ENCODE results near the gene TSPAN18.
A peak's percentile ranks its signal among the peaks of the same experiment; 100 is the strongest.

Gene TSPAN18

DNA sequence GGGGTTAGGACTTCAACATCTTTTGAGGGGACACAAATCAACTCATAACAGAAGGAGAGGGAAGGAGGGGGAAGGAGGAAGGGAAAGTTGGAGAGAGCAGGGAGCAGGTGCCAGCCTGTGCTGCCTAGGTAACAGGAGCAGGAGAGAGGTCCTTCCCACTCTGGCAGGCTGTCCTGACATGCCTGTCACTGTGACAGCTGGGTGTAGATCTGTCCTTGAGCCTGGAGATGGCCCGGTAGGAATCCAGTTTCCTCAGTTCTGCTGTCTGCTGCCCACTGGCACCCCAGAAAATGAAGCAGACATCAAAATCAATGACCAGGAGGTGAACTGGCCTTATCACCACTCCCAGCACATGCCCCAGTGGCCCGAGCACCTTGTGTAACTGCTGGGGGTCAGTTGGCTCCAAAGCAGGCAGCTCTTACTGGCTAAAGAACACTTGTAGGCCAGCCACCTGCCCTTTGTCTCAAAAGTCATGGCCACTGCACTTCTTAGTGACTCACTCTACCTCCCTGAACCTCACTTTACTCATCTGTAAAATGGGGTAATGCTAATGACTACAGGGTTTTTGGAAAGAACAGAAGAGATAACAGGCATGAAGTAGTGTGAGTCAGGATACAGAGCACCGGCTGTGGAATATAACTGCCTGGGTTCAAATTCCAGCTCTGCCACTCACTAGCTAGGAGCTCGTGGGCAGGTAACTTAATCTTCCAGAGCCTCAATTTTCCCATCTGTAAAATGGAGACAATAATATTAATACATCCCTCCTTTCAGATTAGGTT, 8.0 kb upstream of the TSPAN18 start:
- Histone ChIP-seq H3K4me1 (no peaks in the 10 kb centered on the region), H3K4me3 (no peak overlapping the region), H3K27me3 (ENCODE audit: low read depth) (no peaks in the 10 kb centered on the region), H3K36me3 (replicated peaks) (no peaks in the 10 kb centered on the region), H3K9me3 (no peaks in the 10 kb centered on the region)
- in situ Hi-C loops (cut with MboI; ENCODE audit: low sequenced_read_pairs), result no loop called here
- DNase-seq (ENCODE audit: low spot score in 2 of 2), result no peak

DNA sequence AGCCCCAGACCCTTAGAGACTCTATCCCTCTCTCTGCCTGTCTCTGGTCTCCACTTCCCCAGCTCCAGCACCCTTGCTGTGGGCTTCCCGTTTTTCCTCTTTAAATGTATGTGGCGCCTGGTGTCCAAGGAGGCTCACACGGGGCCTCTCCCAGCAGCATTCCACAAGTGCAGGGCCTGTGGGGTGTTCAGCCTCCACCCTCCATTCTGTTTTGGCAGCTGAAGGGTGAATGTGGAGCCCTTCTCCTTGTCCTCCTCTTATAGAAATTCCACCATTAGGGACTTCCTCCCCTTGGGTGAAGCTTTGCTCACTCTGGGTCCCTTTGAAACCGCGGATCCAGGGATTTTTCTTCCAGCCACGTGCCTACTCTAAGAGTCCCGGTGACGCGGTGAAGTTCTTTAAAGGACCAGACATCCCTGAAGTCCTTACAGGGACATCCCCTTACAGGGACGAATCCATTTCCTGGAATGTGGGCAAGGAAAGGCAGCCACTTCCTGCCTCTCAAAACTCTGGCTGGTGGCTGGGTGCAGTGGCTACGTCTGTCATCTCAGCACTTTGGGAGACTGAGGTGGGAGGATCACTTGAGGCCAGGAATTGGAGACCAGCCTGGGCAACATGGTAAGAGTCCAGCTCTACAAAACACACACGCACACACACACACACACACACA, 1.6 kb upstream of the TSPAN18 start:
- in situ Hi-C loops (cut with MboI; ENCODE audit: low sequenced_read_pairs), result loop anchor here (5.0 kb wide), 1 partner anchor 167 kb away; no protein-coding TSS in a partner anchor
- no peaks in the 10 kb centered on the region for H3K27me3 ChIP-seq (ENCODE audit: low read depth)
- H3K4me1 ChIP-seq, result peaks cover 17% of the 10 kb centered on the region
- DNase-seq (ENCODE audit: low spot score in 2 of 2), result no peak
- H3K36me3 ChIP-seq (replicated peaks), result no peaks in the 10 kb centered on the region
- no peaks in the 10 kb centered on the region for H3K9me3 ChIP-seq
- H3K4me3 ChIP-seq, result no peak overlapping the region

DNA sequence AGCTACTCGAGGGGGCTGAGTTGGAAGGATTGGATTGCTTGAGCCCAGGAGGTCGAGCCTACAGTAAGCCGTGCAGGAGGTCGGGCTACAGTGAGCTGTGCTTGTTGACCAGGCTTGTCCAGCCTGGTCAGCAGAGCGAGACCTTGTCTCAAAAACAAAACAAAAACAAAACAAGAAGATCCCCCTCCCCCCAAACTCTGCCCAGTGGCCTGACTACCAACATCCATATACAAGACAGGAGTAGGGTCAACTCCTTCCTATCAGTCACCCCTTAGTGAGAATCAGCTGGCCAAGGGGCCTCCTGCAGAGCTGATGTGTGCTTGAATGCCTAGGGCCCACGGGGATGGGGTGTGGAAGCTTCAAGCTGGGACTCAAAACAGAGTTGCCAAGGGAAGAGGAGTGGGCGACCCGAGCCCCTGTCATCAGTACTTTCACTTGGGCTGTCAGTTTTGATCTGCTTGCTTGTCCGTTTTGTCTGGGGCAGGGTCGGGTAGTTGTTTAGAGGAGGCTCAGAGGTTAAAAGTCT, 942 bp upstream of the TSPAN18 start:
- Histone ChIP-seq H3K4me3 (no peak overlapping the region), H3K36me3 (replicated peaks) (no peaks in the 10 kb centered on the region), H3K27me3 (ENCODE audit: low read depth) (no peaks in the 10 kb centered on the region), H3K4me1 (peaks cover 17% of the 10 kb centered on the region), H3K9me3 (no peaks in the 10 kb centered on the region)
- DNase-seq (ENCODE audit: low spot score in 2 of 2), result no peak
- in situ Hi-C loops (cut with MboI; ENCODE audit: low sequenced_read_pairs), result loop anchor here (5.0 kb wide), 1 partner anchor 166 kb away; no protein-coding TSS in a partner anchor

DNA sequence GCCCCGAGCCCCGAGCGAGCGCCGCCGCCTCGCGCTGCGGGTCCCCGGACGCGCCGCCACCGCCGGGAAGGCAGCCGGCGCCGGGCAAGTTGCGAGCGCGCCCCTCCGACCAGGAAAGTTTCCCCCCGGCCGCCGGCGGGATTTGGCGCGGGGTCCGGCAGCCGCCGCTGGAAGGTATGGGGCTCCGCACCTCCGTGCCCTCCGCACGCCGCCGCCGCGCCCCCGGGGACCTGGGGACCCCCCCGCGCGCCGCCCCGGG, 281 bp downstream of the TSPAN18 start:
- no peak for DNase-seq (ENCODE audit: low spot score in 2 of 2)
- H3K27me3 ChIP-seq (ENCODE audit: low read depth), result no peaks in the 10 kb centered on the region
- no peaks in the 10 kb centered on the region for H3K9me3 ChIP-seq
- no peaks in the 10 kb centered on the region for H3K36me3 ChIP-seq (replicated peaks)
- in situ Hi-C loops (cut with MboI; ENCODE audit: low sequenced_read_pairs), result loop anchor here (5.0 kb wide), 1 partner anchor 165 kb away; no protein-coding TSS in a partner anchor
- H3K4me3 ChIP-seq, result peak overlapping the region; percentile 72
- peaks cover 17% of the 10 kb centered on the region for H3K4me1 ChIP-seq

DNA sequence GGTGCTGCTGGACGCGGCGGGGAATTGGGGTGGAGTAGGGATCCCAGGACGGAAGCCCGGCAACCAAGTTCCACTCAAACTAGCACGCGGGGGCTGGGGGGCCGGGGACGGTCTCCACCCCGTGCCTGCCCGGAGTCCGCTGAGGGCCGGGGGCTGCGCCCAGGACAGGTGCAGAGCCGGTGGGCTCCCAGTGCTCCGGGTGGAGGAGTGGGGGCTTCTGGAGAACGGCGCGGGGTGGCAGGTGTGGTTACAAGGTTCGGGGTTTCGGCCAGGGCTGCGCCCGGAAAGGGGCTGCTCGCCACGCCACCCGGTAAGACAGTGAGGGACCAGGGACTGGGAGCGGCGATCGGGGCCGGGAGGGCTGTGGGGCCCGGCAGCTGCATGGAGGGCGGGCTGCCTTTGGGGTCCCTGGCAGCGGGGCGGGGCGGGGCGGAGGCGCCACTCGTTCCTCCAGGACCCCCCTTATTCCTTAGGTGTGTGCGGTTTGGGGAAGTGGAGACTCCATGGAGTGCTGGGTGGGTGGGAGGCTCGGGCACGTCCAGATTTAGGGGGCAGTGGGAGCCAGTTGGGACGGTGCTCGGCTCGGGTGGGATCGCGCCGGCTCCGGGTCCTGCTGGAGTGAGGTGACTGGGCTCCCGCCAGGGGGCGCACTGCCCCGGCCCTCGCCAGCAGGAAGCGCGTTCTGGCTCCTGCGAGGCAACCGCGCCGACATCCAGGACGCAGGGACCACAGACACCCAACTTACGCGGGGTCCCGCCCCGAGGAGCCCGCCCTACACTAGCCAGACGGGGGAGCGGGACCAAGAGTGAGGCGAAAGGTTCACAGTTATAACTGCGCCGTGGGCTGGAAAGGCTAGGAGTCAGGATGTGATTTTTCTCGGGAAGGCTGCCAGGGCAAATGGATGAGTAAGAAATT, 868 bp downstream of the TSPAN18 start:
- in situ Hi-C loops (cut with MboI; ENCODE audit: low sequenced_read_pairs), result loop anchor here (5.0 kb wide), 1 partner anchor 165 kb away; no protein-coding TSS in a partner anchor
- Histone ChIP-seq H3K4me1 (peaks cover 17% of the 10 kb centered on the region), H3K27me3 (ENCODE audit: low read depth) (no peaks in the 10 kb centered on the region), H3K4me3 (peak overlapping the region; percentile 72), H3K36me3 (replicated peaks) (no peaks in the 10 kb centered on the region), H3K9me3 (no peaks in the 10 kb centered on the region)
- peak; percentile 79 to 89 for DNase-seq (ENCODE audit: low spot score in 2 of 2)

DNA sequence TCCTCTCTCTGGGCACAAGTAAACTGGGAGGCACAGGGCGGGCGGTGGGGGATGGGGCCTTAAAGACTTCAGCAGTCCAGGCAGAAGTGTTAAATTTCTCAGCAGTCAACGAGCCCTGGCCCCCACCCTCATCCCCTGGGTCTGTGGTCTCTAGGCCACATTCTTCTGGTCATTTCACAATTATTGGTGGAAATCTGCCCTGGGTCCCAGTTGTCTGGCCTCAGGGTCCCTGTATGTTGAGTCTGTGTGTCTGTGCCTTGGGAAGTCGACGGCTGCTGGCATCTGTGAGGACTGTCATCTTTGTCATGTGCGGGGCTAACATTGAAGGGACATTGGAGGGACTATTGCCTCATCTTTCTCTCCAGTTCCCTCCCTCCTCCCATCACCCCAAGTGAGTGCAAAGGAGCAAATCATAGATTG, 1.7 kb downstream of the TSPAN18 start:
- Histone ChIP-seq H3K36me3 (replicated peaks) (no peaks in the 10 kb centered on the region), H3K27me3 (ENCODE audit: low read depth) (no peaks in the 10 kb centered on the region), H3K9me3 (no peaks in the 10 kb centered on the region), H3K4me1 (peaks cover 17% of the 10 kb centered on the region), H3K4me3 (peak overlapping the region; percentile 72)
- peak in 1 of 2 experiments; percentile 22 for DNase-seq (ENCODE audit: low spot score in 2 of 2)
- in situ Hi-C loops (cut with MboI; ENCODE audit: low sequenced_read_pairs), result loop anchor here (5.0 kb wide), 1 partner anchor 164 kb away; no protein-coding TSS in a partner anchor

DNA sequence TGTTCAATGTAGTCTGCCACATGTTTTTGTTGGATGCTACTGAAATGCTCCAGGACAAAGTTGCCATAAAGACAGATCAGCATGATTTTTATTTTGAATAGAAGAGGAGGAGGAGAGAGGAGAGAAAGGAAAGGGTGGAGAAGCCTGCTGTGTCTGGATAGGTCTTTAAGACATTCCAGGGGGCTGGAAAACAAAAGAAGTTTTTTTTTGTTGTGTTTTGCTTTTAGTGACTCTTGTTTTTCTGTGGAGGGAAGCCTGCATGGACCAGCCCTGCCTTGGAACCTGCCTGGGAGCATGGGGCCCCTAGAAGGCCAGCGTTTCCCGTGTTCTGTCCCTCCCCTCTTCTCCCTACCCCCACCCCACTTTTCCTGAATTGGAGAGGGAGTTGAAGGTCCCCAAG, 2.3 kb downstream of the TSPAN18 start:
- H3K36me3 ChIP-seq (replicated peaks), result no peaks in the 10 kb centered on the region
- no peaks in the 10 kb centered on the region for H3K27me3 ChIP-seq (ENCODE audit: low read depth)
- no peak overlapping the region for H3K4me3 ChIP-seq
- H3K9me3 ChIP-seq, result no peaks in the 10 kb centered on the region
- peaks cover 17% of the 10 kb centered on the region for H3K4me1 ChIP-seq
- DNase-seq (ENCODE audit: low spot score in 2 of 2), result no peak
- in situ Hi-C loops (cut with MboI; ENCODE audit: low sequenced_read_pairs), result loop anchor here (5.0 kb wide), 1 partner anchor 163 kb away; no protein-coding TSS in a partner anchor

DNA sequence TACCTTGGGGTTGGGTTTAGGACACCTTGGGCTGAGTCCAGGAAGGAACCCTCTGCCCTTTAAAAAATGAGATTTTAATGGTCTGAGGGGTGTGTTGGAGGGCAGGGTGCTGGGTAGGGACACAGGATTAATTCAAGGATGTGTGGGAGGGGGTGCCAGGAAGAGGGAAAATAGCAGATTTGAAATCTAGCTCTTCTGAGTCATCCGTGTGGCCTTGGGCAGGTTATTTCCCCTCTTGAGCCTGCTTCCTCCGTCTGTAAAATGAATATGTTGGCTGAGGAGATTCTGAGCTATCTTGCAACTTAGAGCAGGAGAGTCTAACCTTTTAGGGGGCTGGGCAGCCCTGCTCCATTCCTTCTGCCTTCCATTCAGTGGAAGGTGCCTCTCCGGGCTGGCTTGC, 3.0 kb downstream of the TSPAN18 start:
- Histone ChIP-seq H3K9me3 (no peaks in the 10 kb centered on the region), H3K27me3 (ENCODE audit: low read depth) (no peaks in the 10 kb centered on the region), H3K4me3 (no peak overlapping the region), H3K36me3 (replicated peaks) (no peaks in the 10 kb centered on the region), H3K4me1 (peaks cover 17% of the 10 kb centered on the region)
- no peak for DNase-seq (ENCODE audit: low spot score in 2 of 2)
- in situ Hi-C loops (cut with MboI; ENCODE audit: low sequenced_read_pairs), result loop anchor here (5.0 kb wide), 1 partner anchor 163 kb away; no protein-coding TSS in a partner anchor

DNA sequence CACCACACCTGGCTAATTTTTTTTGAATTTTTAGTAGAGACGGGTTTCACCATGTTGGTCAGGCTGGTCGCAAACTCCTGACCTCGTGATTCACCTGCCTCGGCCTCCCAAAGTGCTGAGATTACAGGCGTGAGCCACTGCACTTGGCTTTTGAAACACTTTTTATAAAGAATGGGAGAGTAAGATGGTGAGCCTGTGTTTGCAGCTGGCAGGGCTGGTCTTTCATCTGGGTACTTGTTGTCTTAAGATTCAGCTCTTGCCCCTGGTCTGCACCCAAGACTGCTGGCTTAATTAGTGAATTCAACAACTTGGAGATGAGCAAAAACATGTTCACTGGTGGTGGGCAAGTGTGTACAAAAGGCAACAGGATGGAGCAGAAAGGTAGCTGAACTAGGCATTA, 4.0 kb downstream of the TSPAN18 start:
- no peak for DNase-seq (ENCODE audit: low spot score in 2 of 2)
- H3K9me3 ChIP-seq, result no peaks in the 10 kb centered on the region
- H3K27me3 ChIP-seq (ENCODE audit: low read depth), result no peaks in the 10 kb centered on the region
- in situ Hi-C loops (cut with MboI; ENCODE audit: low sequenced_read_pairs), result no loop called here
- no peak overlapping the region for H3K4me3 ChIP-seq
- H3K36me3 ChIP-seq (replicated peaks), result no peaks in the 10 kb centered on the region
- H3K4me1 ChIP-seq, result peaks cover 17% of the 10 kb centered on the region

DNA sequence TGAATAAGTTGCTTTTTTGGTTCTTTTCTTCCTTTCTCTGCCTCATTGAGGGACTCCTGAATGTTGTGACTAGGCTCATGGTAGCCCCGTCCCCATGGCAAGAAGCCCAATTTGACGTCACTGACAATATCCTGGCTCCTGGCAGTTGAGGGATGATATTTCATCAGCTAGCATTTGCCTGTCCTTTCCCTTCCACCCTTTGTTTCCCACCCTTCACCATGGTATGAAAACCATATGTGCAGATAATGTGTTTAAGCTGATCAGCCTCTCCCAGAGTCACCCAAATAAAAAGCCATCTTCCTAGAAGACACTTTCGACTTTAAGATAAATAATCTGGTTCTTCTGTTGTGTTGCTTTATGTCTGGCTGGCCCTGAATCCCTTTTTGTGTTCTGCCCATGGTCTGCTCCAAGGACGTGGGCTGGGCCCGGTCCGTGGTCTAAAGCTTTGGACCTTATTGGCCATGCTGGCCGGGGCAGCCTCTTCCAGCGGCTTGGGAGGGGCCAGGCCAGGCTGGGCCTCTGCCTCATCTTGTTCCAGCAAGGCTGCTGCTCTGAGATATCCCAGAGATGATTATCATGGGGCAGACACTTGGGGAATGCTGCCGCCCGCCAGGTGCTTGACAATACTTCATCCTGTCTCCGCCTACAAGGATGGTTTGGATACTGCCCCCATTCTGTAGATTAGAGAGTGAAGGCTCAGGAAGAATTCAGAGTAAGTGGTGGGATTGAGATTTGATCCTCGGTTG, 5.1 kb downstream of the TSPAN18 start:
- in situ Hi-C loops (cut with MboI; ENCODE audit: low sequenced_read_pairs), result no loop called here
- H3K36me3 ChIP-seq (replicated peaks), result no peaks in the 10 kb centered on the region
- no peaks in the 10 kb centered on the region for H3K9me3 ChIP-seq
- DNase-seq (ENCODE audit: low spot score in 2 of 2), result no peak
- peaks cover 14% of the 10 kb centered on the region for H3K4me1 ChIP-seq
- H3K4me3 ChIP-seq, result no peak overlapping the region
- no peaks in the 10 kb centered on the region for H3K27me3 ChIP-seq (ENCODE audit: low read depth)

DNA sequence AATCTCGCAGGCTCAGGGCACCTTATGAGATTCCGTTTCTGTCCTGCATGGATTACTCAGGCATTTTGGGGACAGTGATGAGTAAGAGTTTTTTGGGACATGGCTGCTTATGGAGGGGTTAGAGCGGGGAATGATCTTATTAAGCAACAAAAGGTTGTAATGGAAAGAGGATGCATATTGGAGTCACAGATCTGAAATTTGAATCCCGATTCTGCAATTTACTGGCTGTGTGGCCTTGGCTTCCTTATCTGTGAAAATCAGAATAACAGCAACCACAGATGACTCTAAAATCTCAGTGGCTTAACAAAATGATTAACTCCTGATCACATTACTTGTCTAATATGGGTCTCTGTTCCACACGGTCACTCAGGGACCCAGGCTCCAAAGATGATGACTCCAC, 5.8 kb downstream of the TSPAN18 start:
- in situ Hi-C loops (cut with MboI; ENCODE audit: low sequenced_read_pairs), result no loop called here
- DNase-seq (ENCODE audit: low spot score in 2 of 2), result no peak
- Histone ChIP-seq H3K27me3 (ENCODE audit: low read depth) (no peaks in the 10 kb centered on the region), H3K9me3 (no peaks in the 10 kb centered on the region), H3K36me3 (replicated peaks) (no peaks in the 10 kb centered on the region), H3K4me1 (peaks cover 14% of the 10 kb centered on the region), H3K4me3 (no peak overlapping the region)

DNA sequence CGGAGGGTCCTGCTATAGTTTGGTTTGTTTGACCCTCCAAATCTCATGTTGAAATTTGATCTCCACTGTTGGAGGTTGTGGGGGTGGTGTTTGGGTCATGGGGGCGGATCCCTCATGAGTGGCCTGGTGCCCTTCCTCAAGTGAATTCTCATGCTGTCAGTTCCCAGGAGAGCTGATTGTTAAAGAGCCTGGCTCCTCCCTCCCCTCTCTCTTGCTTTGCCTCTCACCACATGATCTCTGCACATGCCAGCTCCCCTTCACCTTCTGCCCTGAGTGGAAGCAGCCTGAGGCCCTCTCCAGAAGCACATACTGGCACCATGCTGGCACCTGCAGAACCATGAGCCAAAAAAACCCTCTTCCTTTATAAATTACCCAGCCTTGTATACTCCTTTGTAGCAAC, 7.1 kb downstream of the TSPAN18 start:
- in situ Hi-C loops (cut with MboI; ENCODE audit: low sequenced_read_pairs), result no loop called here
- H3K27me3 ChIP-seq (ENCODE audit: low read depth), result 0 out of 2 replicates have a peak, but pooled peaks cover 3% of the 10 kb centered on the region
- no peaks in the 10 kb centered on the region for H3K36me3 ChIP-seq (replicated peaks)
- peaks cover 5% of the 10 kb centered on the region for H3K4me1 ChIP-seq
- no peak for DNase-seq (ENCODE audit: low spot score in 2 of 2)
- H3K9me3 ChIP-seq, result no peaks in the 10 kb centered on the region
- no peak overlapping the region for H3K4me3 ChIP-seq
